T-helper 2 cell treated with Interferon-gamma antibody and Interleukin-4, amounts not matched to agents 5 μg/mL and 100 μg/mL, for 36 hours (primary cell): ENCODE data around the gene TASOR2.

Experiments
- DNase-seq: peaks from one replicate; pipeline ENCODE4 v3.0.0; 2021; ENCODE audit warnings: low spot score
- H3K27ac Mint-ChIP-seq: one replicate; pipeline ENCODE4 v1.8.0; 2021; ENCODE audit warnings: mild to moderate bottlenecking, mixed read lengths
- H3K27me3 Mint-ChIP-seq: one replicate; pipeline ENCODE4 v1.8.0; 2021; ENCODE audit warnings: low read depth, mixed read lengths
- H3K36me3 Mint-ChIP-seq: one replicate; pipeline ENCODE4 v1.8.0; 2021; ENCODE audit warnings: low read depth, mixed read lengths
- H3K4me1 Mint-ChIP-seq: one replicate; pipeline ENCODE4 v1.8.0; 2021; ENCODE audit warnings: low read depth, mixed read lengths
- H3K4me3 Mint-ChIP-seq: one replicate; pipeline ENCODE4 v1.8.0; 2022; ENCODE audit warnings: mild to moderate bottlenecking, moderate library complexity, mixed read lengths
- H3K9me3 Mint-ChIP-seq: one replicate; pipeline ENCODE4 v1.8.0; 2021; ENCODE audit warnings: mixed read lengths

The TASOR2 gene

GRCh38 chr10:5684971-5685763 lies 529 bp downstream of the TASOR2 start:
- no peaks in the 10 kb centered on the region for H3K9me3 Mint-ChIP-seq
- H3K27ac Mint-ChIP-seq, result peak overlapping the region; percentile 95
- H3K27me3 Mint-ChIP-seq, result peaks cover 2% of the 10 kb centered on the region
- H3K4me1 Mint-ChIP-seq, result peaks cover 40% of the 10 kb centered on the region
- DNase-seq, result peak; percentile 76
- H3K4me3 Mint-ChIP-seq, result peak overlapping the region; percentile 97
- peaks cover 9% of the 10 kb centered on the region for H3K36me3 Mint-ChIP-seq

DNA sequence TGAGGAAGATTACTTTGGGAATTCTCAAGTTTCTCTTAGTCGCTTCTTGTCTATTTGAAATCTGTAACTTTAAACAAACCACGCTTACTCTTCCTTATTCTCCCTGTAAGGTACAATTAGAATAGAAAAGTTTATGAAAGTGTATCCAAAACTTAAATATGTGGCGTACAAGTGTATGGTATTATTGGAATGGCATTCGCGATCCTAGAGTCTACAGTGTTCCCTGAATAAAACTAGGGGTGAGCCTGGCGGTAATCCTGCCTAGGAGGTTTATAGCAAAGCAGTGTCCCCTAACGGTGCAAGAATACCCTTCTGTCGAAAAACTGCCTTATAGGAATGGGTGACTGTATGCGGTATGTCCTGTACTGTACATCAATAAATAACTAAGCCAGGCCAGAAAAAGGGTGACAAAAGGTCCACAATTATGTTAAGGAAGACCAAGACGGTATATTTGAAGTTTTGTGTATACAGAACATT lies 1.2 kb downstream of the TASOR2 start:
- H3K27ac Mint-ChIP-seq, result peak overlapping the region; percentile 95
- H3K9me3 Mint-ChIP-seq, result no peaks in the 10 kb centered on the region
- H3K4me3 Mint-ChIP-seq, result peak overlapping the region; percentile 97
- DNase-seq, result no peak
- H3K27me3 Mint-ChIP-seq, result peaks cover 2% of the 10 kb centered on the region
- peaks cover 9% of the 10 kb centered on the region for H3K36me3 Mint-ChIP-seq
- peaks cover 43% of the 10 kb centered on the region for H3K4me1 Mint-ChIP-seq

GRCh38 chr10:5688587-5688986 lies 3.9 kb downstream of the TASOR2 start:
- Mint-ChIP-seq H3K36me3 (peaks cover 9% of the 10 kb centered on the region), H3K9me3 (no peaks in the 10 kb centered on the region), H3K4me3 (no peak overlapping the region), H3K4me1 (peaks cover 53% of the 10 kb centered on the region), H3K27me3 (peaks cover 2% of the 10 kb centered on the region), H3K27ac (no peak overlapping the region)
- no peak for DNase-seq

- H3K4me1 Mint-ChIP-seq, result peaks cover 53% of the 10 kb centered on the region
- no peaks in the 10 kb centered on the region for H3K27me3 Mint-ChIP-seq
- DNase-seq, result no peak
- no peak overlapping the region for H3K27ac Mint-ChIP-seq
- peaks cover 12% of the 10 kb centered on the region for H3K36me3 Mint-ChIP-seq
- H3K4me3 Mint-ChIP-seq, result peak overlapping the region; percentile 81
- no peaks in the 10 kb centered on the region for H3K9me3 Mint-ChIP-seq
Measured at GRCh38 chr10:5691786-5692185, 7.1 kb downstream of the TASOR2 start.

GRCh38 chr10:5692461-5693358 lies 8.1 kb downstream of the TASOR2 start:
- Mint-ChIP-seq H3K4me1 (peaks cover 55% of the 10 kb centered on the region), H3K27me3 (no peaks in the 10 kb centered on the region), H3K4me3 (peak overlapping the region; percentile 81), H3K27ac (peak overlapping the region; percentile 82), H3K36me3 (peaks cover 12% of the 10 kb centered on the region), H3K9me3 (no peaks in the 10 kb centered on the region)
- DNase-seq, result peak; percentile 67

DNA sequence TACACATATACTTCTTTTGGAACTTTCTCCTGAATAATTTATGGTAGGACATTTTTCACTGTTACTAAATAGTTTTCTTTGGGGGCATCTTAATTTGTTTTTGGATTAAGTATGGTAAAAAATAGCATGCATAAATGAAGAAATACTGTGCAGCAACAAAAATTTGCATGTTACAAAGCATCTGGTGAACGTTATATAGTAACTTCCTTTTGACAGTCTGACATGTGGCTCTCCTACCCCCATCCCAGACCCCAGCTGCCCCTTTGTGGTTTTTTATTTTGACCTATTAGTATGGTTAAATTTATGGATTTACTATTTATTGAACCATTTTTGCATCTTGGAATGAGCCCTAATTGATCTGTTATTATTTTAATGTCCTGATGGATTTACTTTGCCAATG lies 9.9 kb downstream of the TASOR2 start:
- H3K4me1 Mint-ChIP-seq, result peaks cover 51% of the 10 kb centered on the region
- H3K9me3 Mint-ChIP-seq, result no peaks in the 10 kb centered on the region
- no peak overlapping the region for H3K4me3 Mint-ChIP-seq
- peaks cover 6% of the 10 kb centered on the region for H3K36me3 Mint-ChIP-seq
- no peak for DNase-seq
- H3K27me3 Mint-ChIP-seq, result no peaks in the 10 kb centered on the region
- no peak overlapping the region for H3K27ac Mint-ChIP-seq

- DNase-seq, result no peak
- Mint-ChIP-seq H3K4me1 (peaks cover 37% of the 10 kb centered on the region), H3K9me3 (no peaks in the 10 kb centered on the region), H3K4me3 (no peak overlapping the region), H3K36me3 (peaks cover 6% of the 10 kb centered on the region), H3K27me3 (no peaks in the 10 kb centered on the region), H3K27ac (no peak overlapping the region)
Measured at GRCh38 chr10:5697342-5697741, 12.7 kb downstream of the TASOR2 start.

- no peaks in the 10 kb centered on the region for H3K27me3 Mint-ChIP-seq
- no peak overlapping the region for H3K4me3 Mint-ChIP-seq
- H3K27ac Mint-ChIP-seq, result no peak overlapping the region
- peaks cover 6% of the 10 kb centered on the region for H3K36me3 Mint-ChIP-seq
- H3K9me3 Mint-ChIP-seq, result no peaks in the 10 kb centered on the region
- H3K4me1 Mint-ChIP-seq, result peaks cover 34% of the 10 kb centered on the region
- DNase-seq, result no peak
Measured at GRCh38 chr10:5698062-5698461, 13.4 kb downstream of the TASOR2 start.

- H3K27me3 Mint-ChIP-seq, result no peaks in the 10 kb centered on the region
- DNase-seq, result no peak
- no peak overlapping the region for H3K4me3 Mint-ChIP-seq
- H3K4me1 Mint-ChIP-seq, result peaks cover 45% of the 10 kb centered on the region
- no peaks in the 10 kb centered on the region for H3K9me3 Mint-ChIP-seq
- peak overlapping the region; percentile 49 for H3K27ac Mint-ChIP-seq
- H3K36me3 Mint-ChIP-seq, result peaks cover 10% of the 10 kb centered on the region
Measured at GRCh38 chr10:5708356-5708755, 23.7 kb downstream of the TASOR2 start.

DNA sequence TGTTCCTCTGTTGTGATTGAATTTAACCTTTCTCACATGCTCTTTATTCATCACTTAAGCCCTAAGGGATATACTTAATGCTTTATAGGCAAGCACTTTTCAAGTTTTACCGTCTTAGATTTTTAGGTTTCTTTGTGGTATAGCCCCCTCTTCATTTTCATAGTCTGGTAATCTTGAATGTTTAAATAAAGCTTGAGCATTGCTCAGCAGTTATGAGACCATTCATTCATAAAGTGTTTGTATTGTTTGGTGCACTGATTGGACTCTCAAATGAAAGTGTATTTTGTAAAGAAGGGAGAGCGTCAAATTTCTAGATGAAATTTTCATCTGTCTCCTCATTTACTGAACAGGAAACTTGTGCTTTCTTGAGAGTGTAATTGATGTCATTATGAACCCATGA lies 25.2 kb downstream of the TASOR2 start:
- Mint-ChIP-seq H3K4me1 (peaks cover 42% of the 10 kb centered on the region), H3K27me3 (no peaks in the 10 kb centered on the region)

DNA sequence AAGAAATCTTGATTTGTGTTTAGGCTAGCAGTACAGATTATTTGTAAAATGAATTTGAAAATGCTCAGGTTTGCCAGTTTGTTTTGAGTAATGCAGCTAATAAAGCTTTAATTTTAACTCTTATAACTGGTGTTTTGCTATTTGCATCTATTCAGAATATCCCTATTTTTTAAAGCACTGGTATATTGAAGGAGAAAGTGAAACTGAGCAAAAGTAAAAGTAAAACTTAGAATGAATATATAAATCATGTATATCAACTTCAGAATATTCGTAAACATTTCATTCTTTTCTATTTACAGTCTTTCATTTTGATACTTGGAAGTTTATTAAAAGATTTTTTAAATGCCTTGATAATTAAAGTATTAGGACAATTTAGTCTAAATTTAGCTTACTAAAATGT lies 26.2 kb downstream of the TASOR2 start:
- peak overlapping the region; percentile 76 for H3K4me3 Mint-ChIP-seq
- peak overlapping the region; percentile 23 for H3K27ac Mint-ChIP-seq
- H3K4me1 Mint-ChIP-seq, result peaks cover 38% of the 10 kb centered on the region

More for the DNA sequence above, 25.2 kb downstream of the TASOR2 start:
- H3K9me3 Mint-ChIP-seq, result no peaks in the 10 kb centered on the region
- DNase-seq, result no peak
- H3K36me3 Mint-ChIP-seq, result peaks cover 13% of the 10 kb centered on the region
- peak overlapping the region; percentile 55 for H3K4me3 Mint-ChIP-seq
- H3K27ac Mint-ChIP-seq, result peak overlapping the region; percentile 3

GRCh38 chr10:5711642-5712041 lies 27.0 kb downstream of the TASOR2 start:
- Mint-ChIP-seq H3K27ac (no peak overlapping the region), H3K36me3 (peaks cover 11% of the 10 kb centered on the region), H3K9me3 (no peaks in the 10 kb centered on the region), H3K4me1 (peaks cover 37% of the 10 kb centered on the region), H3K27me3 (no peaks in the 10 kb centered on the region), H3K4me3 (peak overlapping the region; percentile 76)
- DNase-seq, result no peak

More for the DNA sequence above, 26.2 kb downstream of the TASOR2 start:
- no peak for DNase-seq
- H3K27me3 Mint-ChIP-seq, result no peaks in the 10 kb centered on the region
- H3K9me3 Mint-ChIP-seq, result no peaks in the 10 kb centered on the region
- peaks cover 14% of the 10 kb centered on the region for H3K36me3 Mint-ChIP-seq

GRCh38 chr10:5719546-5719945 lies 34.9 kb downstream of the TASOR2 start:
- peaks cover 13% of the 10 kb centered on the region for H3K4me1 Mint-ChIP-seq
- no peak for DNase-seq
- H3K27ac Mint-ChIP-seq, result no peak overlapping the region
- no peaks in the 10 kb centered on the region for H3K27me3 Mint-ChIP-seq
- H3K4me3 Mint-ChIP-seq, result no peak overlapping the region
- H3K36me3 Mint-ChIP-seq, result peaks cover 16% of the 10 kb centered on the region
- H3K9me3 Mint-ChIP-seq, result no peaks in the 10 kb centered on the region

DNA sequence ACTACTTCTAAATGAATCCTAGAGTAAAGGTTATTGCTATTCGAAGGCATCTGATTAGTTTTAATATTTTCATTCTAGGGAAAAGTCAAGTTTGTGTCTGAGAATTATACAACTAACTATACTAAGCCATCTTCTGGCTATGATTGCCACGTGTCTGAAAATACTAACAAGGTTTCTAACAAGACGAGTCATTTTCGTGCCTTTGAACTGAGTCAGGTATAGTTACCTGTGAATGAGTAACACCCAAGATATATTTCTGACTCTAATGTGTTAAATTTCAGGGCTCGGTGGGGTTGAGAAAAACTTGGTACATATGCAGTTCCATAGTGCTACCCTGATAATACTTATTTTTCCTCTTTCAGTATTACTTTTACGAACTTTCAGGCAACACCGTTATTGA lies 35.5 kb downstream of the TASOR2 start:
- no peak for DNase-seq
- H3K4me3 Mint-ChIP-seq, result no peak overlapping the region
- H3K27ac Mint-ChIP-seq, result no peak overlapping the region
- H3K27me3 Mint-ChIP-seq, result no peaks in the 10 kb centered on the region
- H3K36me3 Mint-ChIP-seq, result peaks cover 16% of the 10 kb centered on the region
- H3K4me1 Mint-ChIP-seq, result peaks cover 13% of the 10 kb centered on the region
- H3K9me3 Mint-ChIP-seq, result no peaks in the 10 kb centered on the region
